ENCODE measurements around the gene AKR1C2. TPM values are rescaled to one million over a fixed set of nuclear protein-coding genes. Genes with fewer than 3 reads are reported as not detected.
"Not testable (repeated sequence)": the region's sequence is repeated elsewhere in the genome, so short reads cannot be mapped to it uniquely, and the experiment has no call there.

The AKR1C2 gene
- total RNA-seq, 1 experiment from 2014 or later = 0.25 TPM

DNA sequence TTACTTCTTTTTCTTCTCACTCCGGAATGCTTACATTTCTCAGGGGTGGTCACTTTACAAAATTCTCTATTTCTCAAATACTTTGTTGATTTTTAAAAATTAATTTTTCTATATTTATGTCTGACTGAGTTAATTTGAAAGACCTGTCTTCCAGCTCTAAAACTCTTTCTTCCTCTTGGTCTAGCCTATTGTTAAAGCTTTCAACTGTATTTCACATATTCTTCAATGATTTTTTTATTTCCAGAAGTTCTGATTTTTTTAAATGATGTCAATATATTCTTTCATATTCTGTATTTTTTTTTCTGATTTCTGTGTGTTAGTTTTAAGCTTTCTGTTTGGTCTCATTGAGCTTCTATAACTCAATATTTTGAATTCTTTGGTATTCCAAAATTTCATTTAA is 27.3 kb upstream of the AKR1C2 start:
- no peak for DNase-seq (ENCODE audit: low read depth, low spot score)
- TF ChIP-seq CEBPB (IDR thresholded peaks at IDR 0.05; ENCODE audit: low read depth) (no peak), TCF7L2 (IDR thresholded peaks at IDR 0.05; ENCODE audit: borderline replicate concordance, extremely low read depth, insufficient read depth, insufficient read length) (no peak), SP1 (IDR thresholded peaks at IDR 0.05; ENCODE audit: low read depth) (no peak), POLR2AphosphoS5 (IDR thresholded peaks at IDR 0.05; ENCODE audit: low read depth, low read length) (no peak), SRF (IDR thresholded peaks at IDR 0.05; ENCODE audit: low read depth) (no peak), YY1 (IDR thresholded peaks at IDR 0.05; ENCODE audit: extremely low read depth, insufficient replicate concordance, low read depth, low read length) (no peak)
- TF ChIP-seq, protein P1, sequence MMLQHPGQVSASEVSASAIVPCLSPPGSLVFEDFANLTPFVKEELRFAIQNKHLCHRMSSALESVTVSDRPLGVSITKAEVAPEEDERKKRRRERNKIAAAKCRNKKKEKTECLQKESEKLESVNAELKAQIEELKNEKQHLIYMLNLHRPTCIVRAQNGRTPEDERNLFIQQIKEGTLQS (IDR thresholded peaks at IDR 0.05) = no peak
- RAD21 ChIA-PET (ENCODE audit: low non-redundant PET in 1 of 2, low total read pairs in 2 of 2, uncharacterized antibody in 2 of 2, unreplicated experiment in 2 of 2) = no interaction called here
- ATAC-seq = no peak
- Histone ChIP-seq H3K9ac (ENCODE audit: low read length) (no peak overlapping the region), H3K4me3 (replicated peaks in 1 of 2; ENCODE audit: low read depth in 1 of 2, low read length in 2 of 2) (no peak overlapping the region), H2AFZ (ENCODE audit: low read depth, low read length, poor library complexity, severe bottlenecking) (no peak overlapping the region), H3K36me3 (ENCODE audit: control insufficient read depth in 1 of 2, insufficient read depth in 2 of 2, low read length in 2 of 2) (no peaks in the 10 kb centered on the region), H3K9me2 (ENCODE audit: insufficient read depth) (no peaks in the 10 kb centered on the region), H3K4me2 (ENCODE audit: low read length) (no peak overlapping the region), H3K27me3 (ENCODE audit: insufficient read depth, low read length) (no peaks in the 10 kb centered on the region), H3K4me1 (ENCODE audit: control insufficient read depth in 1 of 2, insufficient read depth in 2 of 2, low read length in 2 of 2) (peaks cover 0 to 6% of the 10 kb centered on the region in 2 experiments; a peak in 2 of 4 replicates), H4K20me1 (ENCODE audit: insufficient read depth) (no peaks in the 10 kb centered on the region), H3K27ac (ENCODE audit: low read depth, low read length) (no peak overlapping the region), H3K79me2 (ENCODE audit: insufficient read depth, low read length) (no peaks in the 10 kb centered on the region), H3K9me3 (ENCODE audit: control insufficient read depth in 1 of 2, insufficient read depth in 1 of 2, low read depth in 1 of 2, low read length in 2 of 2) (no peaks in the 10 kb centered on the region)
- intact Hi-C loops (cut with micrococcal nuclease) = no loop called here
- CTCF ChIA-PET = no interaction called here
- POLR2A ChIA-PET = no interaction called here
- no TSS peak for BruUV-seq (replicated peaks)

DNA sequence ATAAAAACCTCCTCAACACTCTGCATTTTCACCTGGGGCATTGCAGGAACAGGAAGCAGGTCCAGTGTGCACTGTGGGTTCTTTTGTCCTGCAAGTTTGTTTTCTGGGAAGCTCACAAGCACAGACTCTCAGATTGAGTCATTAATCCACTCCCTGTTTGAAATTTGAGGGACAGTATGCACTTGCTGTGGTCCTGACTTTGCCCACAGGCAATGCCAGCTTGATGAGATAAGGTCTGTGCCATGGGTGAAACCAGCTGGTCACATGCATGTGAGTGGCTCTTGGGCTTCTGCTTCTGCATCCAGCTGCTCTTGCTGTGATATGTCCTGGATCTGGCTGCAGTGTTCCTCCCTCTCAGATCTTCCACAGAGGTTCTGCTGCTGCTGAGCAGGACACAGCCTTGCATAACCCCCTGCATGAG is 21.8 kb upstream of the AKR1C2 start:
- POLR2A ChIA-PET; H3K4me2 ChIP-seq (ENCODE audit: low read length); H3K9me2 ChIP-seq (ENCODE audit: insufficient read depth); DNase-seq (ENCODE audit: low read depth, low spot score); H4K20me1 ChIP-seq (ENCODE audit: insufficient read depth); BruUV-seq (replicated peaks); intact Hi-C loops (cut with micrococcal nuclease); H3K9ac ChIP-seq (ENCODE audit: low read length); CTCF ChIA-PET; H3K4me1 ChIP-seq (ENCODE audit: control insufficient read depth in 1 of 2, insufficient read depth in 2 of 2, low read length in 2 of 2); H2AFZ ChIP-seq (ENCODE audit: low read depth, low read length, poor library complexity, severe bottlenecking); RAD21 ChIA-PET (ENCODE audit: low non-redundant PET in 1 of 2, low total read pairs in 2 of 2, uncharacterized antibody in 2 of 2, unreplicated experiment in 2 of 2); H3K9me3 ChIP-seq (ENCODE audit: control insufficient read depth in 1 of 2, insufficient read depth in 1 of 2, low read depth in 1 of 2, low read length in 2 of 2); H3K27me3 ChIP-seq (ENCODE audit: insufficient read depth, low read length); H3K4me3 ChIP-seq (replicated peaks in 1 of 2; ENCODE audit: low read depth in 1 of 2, low read length in 2 of 2); H3K27ac ChIP-seq (ENCODE audit: low read depth, low read length); ATAC-seq; H3K36me3 ChIP-seq (ENCODE audit: control insufficient read depth in 1 of 2, insufficient read depth in 2 of 2, low read length in 2 of 2); H3K79me2 ChIP-seq (ENCODE audit: insufficient read depth, low read length): not testable (repeated sequence)

Measured in HCT116 (cell line).